ENCODE data around the gene VENTX.

GRCh38 chr10:133267293-133267692 is 29.6 kb downstream of the VENTX start:
- TF ChIP-seq CTCF (conservative IDR thresholded peaks at IDR 0.05; ENCODE audit: low read length) (no peak), EZH2phosphoT487 (IDR thresholded peaks at IDR 0.05; ENCODE audit: borderline replicate concordance) (no peak)

Data from Loucy (cell line).